ENCODE data around the gene ODAD4.
"Not testable (repeated sequence)": the region's sequence is repeated elsewhere in the genome, so short reads cannot be mapped to it uniquely, and the experiment has no call there.

The ODAD4 gene

DNA sequence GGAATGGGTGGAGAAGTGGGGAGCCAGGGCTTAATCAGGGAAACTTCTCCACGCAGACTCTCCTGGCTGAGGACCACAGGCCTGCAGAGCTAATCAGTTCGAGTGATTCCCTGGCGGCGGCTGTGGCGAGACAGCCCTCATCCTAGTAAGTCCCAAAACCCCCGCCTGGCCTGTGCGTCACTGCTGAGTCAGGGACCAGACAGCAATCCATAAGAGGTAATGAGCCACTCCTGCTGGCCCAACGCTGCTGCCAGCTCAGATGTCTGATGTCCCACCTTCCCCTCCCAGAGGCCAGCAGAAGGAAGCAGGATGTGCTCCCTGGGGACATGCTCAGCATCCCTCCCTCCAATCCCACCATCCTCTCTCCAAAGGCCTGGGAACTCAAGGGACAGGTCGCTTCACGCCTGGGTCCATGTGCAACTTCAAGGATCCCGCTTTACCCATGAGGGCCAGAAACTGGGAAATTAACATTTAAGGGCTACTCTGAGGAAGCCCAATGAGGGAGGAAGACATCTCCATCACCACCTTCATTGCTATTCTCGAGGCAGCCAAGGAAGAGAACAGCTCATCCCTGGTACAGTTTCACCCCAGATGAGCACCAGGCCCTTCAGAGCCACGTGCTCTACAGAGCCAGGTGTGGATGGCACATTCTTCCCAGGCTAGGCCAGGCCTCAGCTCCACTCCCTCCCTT is 19.6 kb upstream of the ODAD4 start:
- in situ Hi-C loops (cut with MboI; ENCODE audit: low sequenced_read_pairs), result no loop called here

DNA sequence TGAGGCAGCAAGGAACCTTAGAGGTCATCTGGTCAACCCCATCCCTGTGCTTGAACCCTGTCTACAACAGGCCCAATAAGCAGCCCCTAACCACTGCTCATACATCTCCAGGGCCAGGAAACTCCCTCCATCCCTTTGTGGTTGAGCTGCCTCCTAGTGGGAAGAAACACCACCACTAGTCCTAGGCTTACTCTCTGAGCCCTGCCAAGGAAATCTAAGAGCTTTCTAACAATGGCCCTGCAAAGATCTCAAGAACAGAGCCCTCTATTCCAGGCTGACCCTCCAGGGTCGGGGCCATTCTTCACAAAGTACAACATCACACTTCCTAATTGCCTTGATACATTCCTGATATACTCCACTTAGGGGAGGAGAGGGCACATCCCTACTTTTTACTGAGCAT is 17.5 kb upstream of the ODAD4 start:
- in situ Hi-C loops (cut with MboI; ENCODE audit: low sequenced_read_pairs), result no loop called here

DNA sequence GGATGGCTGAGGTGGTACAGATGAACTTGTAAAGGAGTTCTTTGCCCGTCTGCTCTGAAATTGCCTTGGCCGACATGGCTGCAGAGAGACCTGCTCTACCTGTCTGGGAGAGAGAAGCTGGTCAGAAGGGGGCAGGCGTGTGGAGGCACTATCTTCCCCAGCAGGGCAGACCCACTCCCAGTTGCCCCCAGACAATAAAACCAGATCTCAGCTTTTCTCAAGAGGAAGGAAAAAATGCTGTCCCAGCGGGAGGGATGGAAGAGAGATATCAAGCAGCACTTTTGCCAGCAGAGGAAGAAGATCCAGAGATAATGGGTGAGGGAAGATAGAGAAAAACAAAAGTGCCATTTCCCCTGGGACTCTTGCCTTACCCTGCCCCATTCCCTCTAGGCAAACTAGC is 16.6 kb upstream of the ODAD4 start:
- in situ Hi-C loops (cut with MboI; ENCODE audit: low sequenced_read_pairs), result no loop called here

DNA sequence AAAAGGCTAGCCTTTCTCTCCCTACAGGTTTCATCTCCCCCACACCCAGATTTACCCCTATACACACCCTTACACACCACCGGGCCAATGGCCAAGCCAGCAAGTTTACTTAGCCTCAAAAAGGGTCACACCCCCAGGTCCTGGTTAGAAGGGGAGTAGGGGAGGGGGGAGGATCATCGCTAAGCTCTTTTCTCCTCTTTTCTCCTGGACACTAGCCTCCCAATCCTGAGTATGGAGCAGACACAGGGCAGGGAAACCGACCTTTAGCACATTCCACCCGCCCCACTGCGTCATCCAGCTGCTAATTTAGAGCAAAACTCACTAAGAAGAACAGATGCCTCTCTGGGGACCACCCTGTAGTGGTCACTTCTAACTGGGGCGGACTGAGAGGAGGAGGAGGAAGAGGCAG is 16.1 kb upstream of the ODAD4 start:
- in situ Hi-C loops (cut with MboI; ENCODE audit: low sequenced_read_pairs), result no loop called here

DNA sequence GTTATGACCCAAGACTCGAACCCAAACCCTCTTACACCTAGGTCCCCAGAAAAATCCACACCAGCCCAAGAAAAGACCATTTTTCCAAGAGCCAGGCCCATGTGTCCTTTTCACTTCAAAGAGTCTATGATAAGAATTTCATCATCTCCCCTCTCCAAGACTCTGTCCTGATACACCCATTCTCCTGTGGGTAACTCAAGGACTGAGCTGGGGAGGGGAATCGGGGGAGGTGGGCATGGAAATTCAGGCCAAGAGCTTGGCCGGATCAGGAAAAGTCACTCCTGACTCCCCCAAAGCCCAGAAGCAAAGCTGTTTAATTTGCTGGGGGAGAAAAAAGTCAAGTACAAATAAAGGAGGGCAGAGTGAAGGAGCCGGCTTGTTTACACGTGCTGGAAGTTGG is 15.4 kb upstream of the ODAD4 start:
- in situ Hi-C loops (cut with MboI; ENCODE audit: low sequenced_read_pairs), result no loop called here

DNA sequence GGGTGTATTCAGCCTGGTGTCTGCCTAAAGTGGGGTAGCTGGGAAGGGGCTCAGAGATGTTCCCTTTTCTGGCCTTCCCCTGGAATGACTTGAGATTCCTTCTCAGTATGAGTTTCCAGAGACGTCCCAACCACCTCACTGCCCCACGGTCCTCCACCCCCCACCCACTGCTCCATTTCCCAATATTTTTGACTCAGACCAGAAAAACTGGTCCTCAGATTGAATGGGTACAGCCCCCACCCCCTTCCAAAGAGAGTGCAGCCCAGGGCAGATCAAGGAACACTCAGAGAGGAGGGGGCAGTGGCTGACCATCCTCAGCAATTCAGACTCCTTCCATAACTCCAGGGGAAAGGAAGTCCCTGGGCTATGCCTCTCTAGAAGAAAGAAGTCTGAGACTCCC is 14.9 kb upstream of the ODAD4 start:
- in situ Hi-C loops (cut with MboI; ENCODE audit: low sequenced_read_pairs), result no loop called here

DNA sequence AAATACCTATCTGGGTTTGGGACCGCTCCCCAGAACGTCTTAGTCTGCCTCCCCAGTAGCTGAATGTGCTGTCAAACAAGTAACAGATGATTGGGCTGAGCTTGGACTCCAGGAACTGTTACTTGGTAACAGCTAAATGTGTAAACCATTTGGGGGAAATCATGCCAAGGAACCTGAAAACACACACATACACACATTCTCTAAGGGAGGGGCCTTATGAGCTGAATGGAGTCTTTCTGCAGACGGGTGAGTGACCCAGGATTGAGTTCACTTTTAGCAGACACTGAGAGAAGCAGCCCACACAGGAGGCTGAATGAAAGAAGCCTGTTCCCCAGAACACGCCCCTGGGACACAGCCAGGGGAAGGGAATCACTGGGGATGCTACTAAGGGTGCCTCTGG is 13.2 kb upstream of the ODAD4 start:
- in situ Hi-C loops (cut with MboI; ENCODE audit: low sequenced_read_pairs), result no loop called here

DNA sequence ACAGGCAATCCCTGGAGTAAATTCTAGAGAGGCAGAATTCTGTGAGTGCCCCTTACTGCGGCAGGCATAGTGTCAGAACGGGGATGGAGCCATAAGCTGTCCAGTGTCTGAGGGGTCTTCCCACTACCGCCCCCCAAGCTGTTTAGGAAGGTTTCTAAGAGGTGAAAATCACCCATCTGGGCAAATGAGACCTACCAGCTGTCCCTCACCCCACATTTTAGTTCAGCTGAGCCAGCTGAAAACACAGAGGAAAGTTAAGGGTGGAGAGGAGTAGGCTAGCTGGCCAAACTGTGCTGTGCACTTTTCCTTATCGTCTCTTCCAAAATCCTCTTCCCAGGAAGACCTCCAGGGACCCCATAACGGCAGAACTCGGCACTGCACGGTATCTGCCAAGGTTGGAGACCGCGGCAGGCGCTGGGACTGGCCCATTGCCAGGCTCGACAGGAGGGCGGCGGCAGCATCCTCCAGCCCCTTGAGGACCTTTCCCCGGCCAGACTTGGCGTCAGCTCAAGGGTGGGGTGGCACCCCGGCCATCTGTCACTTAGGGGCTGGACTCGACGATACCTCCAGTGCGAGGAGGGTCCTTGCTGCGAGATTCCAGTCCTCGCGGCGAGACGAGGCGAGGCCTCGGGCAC is 12.6 kb upstream of the ODAD4 start:
- in situ Hi-C loops (cut with MboI; ENCODE audit: low sequenced_read_pairs), result no loop called here

DNA sequence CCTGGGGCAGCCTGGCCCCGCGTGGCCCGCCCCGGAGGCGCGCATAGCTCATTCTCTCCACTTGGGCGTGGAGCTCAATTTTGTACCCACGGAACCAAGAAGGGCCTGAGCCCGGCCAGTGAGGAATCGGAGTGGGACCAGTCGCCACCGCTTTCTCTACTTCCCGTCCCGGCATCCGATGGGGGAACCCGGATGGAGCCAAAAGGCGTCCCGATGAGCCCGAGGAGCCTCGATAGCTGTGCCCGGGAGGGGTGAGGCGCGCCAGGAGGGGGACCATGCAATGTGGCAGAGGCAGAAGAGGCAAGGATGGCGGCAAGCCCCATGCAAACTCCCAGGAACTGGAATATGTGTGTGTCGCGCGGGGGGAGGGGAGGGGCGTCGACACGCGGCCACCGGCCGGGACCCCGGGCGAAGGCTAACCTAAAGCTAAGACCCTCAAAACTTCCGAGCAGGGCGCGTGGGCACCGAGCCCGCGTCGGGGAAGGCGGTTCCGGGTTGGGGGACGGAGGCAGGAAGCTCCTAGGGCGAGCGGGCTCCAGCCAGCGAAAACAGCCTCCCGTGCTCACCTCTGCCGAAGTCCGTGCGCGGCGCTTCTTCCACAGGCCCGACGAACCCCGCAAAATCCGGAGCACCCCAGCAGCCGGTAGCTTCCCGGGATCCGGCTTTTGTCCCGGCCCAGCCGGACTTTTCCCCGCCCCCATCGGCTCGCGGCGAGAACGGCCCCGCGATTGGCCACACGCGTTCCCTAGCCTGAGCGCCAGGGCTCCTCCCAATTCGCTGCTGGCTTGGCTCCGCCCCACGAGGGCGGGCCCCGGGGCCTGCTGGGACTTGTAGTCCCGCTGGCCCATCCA is 11.9 kb upstream of the ODAD4 start, which contains the start of gene ACLY:
Gene ACLY, minus strand, starts transcription at position 638 of the 851 bp plus-strand sequence. CDS start 5,078 bp downstream, outside the sequence.
- in situ Hi-C loops (cut with MboI; ENCODE audit: low sequenced_read_pairs), result no loop called here

DNA sequence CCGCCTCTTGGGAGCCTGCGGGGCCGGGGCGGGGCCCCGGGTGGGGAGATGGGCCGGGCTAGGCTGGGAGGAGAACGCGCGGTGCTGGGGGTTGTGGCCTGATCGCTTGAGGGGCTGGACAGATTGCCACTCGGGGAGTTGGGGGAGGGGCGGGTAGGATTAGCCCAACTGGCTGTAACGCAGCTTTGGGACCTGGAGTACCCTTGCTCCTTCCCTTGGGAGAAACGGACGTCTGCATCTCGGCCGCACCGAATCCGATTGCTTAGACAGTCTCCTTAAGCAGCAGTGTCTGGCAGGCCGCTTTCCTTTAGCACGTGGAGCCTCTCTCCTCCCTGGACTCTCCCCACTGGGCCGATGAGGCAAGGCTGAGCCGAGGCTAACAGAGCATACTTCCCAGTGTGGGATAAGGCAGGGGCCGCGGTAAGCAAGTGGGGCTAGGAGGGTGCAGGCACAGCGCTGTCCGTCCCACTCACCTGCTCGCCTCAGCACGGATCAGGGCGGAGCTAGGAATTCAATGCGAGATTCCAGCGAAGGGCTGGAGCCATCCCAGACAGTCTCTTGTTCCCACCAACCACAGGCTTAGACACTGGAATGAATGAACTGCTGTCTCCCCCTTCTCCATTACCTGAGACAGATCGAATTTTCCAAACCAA is 11.1 kb upstream of the ODAD4 start:
- in situ Hi-C loops (cut with MboI; ENCODE audit: low sequenced_read_pairs), result no loop called here

DNA sequence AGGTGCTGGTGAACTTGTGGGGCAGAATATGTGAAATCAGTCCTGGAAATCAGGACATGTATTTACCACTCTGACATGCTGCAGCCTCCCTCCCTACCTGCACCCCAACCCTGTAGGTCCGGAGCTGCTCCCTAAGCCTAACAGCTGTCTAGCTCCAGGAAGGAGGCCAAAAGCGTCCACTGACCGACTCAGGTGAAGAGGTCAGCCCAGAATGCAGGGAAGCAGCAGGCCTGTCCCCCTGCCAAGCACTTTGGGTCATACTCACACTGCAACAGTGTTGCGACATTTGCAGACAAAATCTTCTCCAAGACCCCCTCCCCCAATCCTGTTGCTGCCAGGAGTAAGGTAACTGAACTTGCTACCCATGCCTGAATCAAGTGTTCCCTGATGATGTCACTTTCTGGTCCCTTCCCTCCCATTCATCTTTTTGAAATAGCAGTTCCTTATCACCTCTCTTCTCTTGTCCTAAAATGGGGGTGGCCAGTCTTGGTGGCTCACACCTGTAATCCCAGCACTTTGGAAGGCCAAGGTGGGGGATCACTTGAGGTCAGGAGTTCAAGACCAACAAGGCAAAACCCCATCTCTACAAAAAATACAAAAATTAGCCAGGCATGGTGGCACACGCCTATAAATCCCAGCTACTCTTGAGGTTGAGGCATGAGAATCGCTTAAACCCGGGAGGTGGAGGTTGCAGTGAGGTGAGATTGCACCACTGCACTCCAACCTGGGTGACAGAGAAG is 10.4 kb upstream of the ODAD4 start:
- in situ Hi-C loops (cut with MboI; ENCODE audit: low sequenced_read_pairs), result no loop called here

DNA sequence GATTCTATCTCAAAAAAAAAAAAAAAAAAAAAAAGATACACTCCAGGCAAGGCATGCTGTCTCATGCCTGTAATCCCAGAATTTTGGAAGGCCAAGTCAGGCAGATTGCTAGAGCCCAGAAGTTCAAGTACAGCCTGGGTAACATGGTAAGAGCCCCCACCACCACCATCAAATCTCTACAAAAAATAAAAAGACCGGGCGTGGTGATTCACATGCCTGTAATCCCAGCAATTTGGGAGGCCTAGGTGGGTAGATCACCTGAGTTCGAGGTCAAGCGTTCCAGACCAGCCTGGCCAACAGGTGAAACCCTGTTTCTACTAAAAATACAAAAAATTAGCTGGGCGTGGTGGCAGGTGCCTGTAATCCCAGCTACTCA is 9.8 kb upstream of the ODAD4 start:
- in situ Hi-C loops (cut with MboI; ENCODE audit: low sequenced_read_pairs), result no loop called here

DNA sequence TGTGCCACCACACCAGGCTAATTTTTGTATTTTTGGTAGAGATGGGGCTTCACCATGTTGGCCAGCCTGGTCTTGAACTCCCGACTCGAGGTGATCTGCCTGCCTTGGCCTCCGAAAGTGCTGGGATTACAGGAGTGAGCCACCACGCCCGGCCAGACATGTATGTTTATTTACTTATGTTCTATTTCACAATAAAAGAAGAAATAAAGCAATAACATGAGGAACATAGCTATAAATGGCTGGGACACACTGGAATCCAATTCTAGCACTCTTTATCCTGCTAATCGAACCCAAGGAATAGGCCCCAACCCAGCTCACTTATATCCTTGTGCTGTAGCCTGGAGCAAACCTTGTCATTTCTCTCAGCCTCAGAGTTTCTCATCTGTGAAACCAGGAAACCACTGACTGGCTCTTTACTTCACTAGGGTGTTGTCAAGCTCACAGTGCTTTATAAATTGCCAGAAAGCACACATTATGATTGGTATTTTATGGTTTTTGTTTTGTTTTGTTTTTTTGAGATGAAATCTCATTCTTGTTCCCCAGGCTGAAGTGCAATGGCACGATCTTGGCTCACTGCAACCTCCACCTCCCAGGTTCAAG is 4.3 kb upstream of the ODAD4 start:
- in situ Hi-C loops (cut with MboI; ENCODE audit: low sequenced_read_pairs), result no loop called here

DNA sequence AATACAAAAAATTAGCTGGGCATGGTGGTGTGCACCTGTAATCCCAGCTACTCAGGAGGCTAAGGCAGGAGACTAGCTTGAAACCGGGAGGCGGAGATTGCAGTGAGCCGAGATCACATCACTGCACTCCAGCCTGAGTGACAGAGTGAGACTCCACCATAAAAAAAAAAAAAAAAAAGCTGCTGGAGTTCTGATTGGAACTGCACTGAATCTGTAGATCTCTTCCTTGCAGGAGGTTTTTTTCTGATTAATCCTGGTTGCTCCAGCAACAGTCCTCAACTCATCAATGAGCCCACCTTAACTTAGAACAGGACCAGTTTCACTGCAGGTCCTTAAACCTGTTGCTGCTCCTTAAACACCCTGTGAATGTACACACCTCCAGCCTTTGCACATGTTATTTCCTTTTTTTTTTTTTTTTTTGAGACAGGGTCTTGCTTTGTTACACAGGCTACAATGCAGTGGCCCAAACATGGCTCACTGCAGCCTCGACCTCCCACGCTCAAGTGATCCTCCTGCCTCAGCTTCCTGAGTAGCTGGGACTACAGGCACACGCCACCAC is 1.6 kb upstream of the ODAD4 start:
- in situ Hi-C loops (cut with MboI; ENCODE audit: low sequenced_read_pairs), result no loop called here

DNA sequence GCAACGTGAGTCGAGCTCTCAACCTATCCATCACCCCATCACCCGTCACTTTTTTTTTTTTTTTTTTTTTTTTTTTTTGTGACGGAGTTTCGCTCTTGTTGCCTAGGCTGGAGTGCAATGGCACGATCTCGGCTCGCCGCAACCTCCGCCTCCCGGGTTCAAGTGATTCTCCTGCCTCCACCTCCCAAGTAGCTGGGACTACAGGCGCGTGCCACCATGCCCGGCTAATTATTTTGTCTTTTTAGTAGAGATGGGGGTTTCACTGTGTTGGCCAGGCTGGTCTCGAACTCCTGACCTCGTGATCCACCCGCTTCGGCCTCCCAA is 378 bp downstream of the ODAD4 start:
- in situ Hi-C loops (cut with MboI; ENCODE audit: low sequenced_read_pairs), result not testable (repeated sequence)

DNA sequence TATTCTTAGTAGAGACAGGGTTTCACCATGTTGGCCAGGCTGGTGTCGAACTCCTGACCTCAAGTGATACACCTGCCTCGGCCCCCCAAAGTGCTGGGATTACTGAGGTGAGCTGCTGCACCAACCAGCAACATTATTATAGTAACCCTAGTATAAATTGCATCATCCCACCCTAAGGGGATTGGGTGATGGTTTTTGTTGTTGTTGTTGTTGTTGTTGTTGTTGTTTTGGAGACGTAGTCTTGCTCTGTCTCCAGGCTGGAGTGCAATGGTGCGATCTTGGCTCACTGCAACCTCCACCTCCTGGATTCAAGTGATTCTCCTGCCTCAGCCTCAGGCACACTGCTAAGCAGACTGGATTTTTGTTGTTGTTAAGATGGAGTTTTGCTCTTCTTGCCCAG is 1.3 kb downstream of the ODAD4 start:
- in situ Hi-C loops (cut with MboI; ENCODE audit: low sequenced_read_pairs), result not testable (repeated sequence)

DNA sequence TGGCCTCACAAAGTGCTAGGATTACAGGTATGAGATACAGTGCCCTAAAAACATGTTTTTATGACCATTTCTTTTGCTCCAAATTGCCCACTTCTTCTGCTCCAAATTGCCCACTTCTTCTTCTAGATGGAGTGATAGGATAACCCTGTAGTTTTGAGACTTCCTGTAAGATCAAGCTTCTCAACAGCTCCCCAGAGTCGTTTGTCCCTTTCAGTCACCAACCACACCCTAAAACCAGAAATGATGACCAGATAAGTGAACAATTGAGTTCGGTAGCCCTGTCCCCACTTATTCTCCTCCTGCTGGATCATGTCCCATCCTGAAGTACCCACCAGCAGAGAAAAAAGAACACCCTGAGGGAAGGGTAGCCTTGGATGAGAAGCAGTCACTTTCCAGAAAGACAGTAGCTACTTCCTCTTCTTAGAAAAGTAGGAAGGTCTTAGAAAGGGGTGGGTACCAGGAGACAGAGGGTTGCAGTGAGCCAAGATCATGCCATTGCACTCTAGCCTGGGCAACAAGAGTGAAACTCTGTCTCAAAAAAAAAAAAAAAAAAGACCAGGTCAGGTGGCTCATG is 2.5 kb downstream of the ODAD4 start:
- in situ Hi-C loops (cut with MboI; ENCODE audit: low sequenced_read_pairs), result no loop called here

DNA sequence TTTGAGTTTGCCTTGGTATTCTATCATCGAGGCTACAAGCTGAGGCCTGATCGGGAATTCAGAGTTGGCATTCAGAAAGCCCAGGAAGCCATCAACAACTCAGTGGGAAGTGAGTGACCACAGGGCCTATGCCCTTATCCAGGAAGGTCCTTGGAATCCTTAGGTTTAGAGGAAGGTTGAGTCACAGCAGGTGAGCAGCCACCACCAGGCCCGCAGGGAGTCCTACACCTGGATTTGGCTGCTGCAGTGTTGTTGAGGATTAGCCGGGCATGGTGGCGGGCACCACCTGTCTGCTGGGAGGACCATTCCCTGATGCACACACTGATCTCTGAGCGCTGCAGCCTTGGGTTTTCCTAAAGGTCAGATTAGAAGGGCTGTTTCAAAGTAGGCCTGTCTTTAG is 5.2 kb downstream of the ODAD4 start:
- in situ Hi-C loops (cut with MboI; ENCODE audit: low sequenced_read_pairs), result no loop called here

DNA sequence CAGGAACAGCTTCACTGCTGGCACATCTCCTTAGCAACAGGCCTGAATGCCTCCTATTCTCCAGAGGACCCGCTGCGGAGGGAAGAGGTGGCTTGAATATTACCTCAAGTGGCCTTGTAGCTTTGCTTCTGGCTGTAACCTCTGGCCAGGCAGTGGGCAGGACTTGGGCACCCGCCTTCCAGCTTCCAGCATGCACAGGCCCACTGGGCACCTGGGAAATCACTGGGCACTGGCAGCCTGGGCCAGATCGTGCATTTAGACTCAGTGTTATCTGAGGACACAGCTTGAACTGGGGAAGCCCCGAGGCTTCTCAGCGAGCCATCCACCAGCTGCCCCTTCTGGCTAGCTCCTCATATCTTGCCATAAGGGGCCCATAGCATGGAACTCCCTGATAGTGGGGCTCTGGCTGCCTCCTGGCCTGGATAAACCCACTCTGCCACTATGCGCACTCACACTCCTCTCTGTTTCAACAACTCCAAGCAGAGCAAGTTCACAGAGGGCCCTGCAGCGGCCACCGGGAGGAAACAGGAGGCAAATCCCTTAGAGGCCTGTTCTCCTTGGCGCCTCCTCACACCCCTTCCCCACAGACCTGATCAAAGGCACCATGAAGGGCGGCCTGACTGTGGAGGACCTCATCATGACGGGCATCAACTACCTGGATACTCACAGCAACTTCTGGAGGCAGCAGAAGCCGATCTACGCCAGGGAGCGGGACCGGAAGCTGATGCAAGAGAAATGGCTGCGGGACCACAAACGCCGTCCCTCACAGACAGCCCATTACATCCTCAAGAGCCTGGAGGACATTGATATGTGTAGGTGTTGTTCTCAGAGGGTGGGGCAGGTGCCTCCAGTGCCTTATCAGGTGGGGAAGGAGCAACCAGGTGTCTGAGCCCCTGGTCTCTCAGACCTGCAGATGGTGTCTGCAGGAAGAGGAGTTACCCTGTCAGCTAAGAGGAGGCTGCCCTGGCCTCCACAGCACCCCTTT is 7.8 kb downstream of the ODAD4 start:
- in situ Hi-C loops (cut with MboI; ENCODE audit: low sequenced_read_pairs), result no loop called here
